Uterus (tissue), 4 donors: ENCODE data around the gene ADCY7. TPM values are rescaled to one million over a fixed set of nuclear protein-coding genes. Genes with fewer than 3 reads are reported as not detected.

ENCODE experiments used
- DNase-seq, 2 donors: peaks; one replicate each; pipeline ENCODE4 v3.0.0-alpha.2; 2019 to 2020
- H3K27ac ChIP-seq, 2 donors: fragments of 200-600 bp; sonication (generic); 1 replicate in 1 of 2; 2 replicates in 1 of 2; pipeline ENCODE4 v1.5.1; 2016 to 2018
- H3K27me3 ChIP-seq, 2 donors: fragments of 200-600 bp; sonication (generic); one replicate each; pipeline ENCODE4 v1.5.1; 2018 to 2019; ENCODE audit warnings: control low read depth in 1 of 2
- H3K36me3 ChIP-seq, 2 donors: fragments of 200-600 bp; sonication (generic); one replicate each; pipeline ENCODE4 v1.5.1; 2019; ENCODE audit warnings: control low read depth in 1 of 2
- H3K4me1 ChIP-seq, 2 donors: fragments of 200-600 bp; sonication (generic); one replicate each; pipeline ENCODE4 v1.5.1; 2018 to 2019; ENCODE audit warnings: control low read depth in 1 of 2
- H3K4me3 ChIP-seq, 2 donors: fragments of 200-600 bp; sonication (generic); 1 replicate in 1 of 2; 2 replicates in 1 of 2; pipeline ENCODE4 v1.5.1; 2018 to 2019; ENCODE audit warnings: mild to moderate bottlenecking in 1 of 2
- H3K9me3 ChIP-seq, 2 donors: fragments of 200-600 bp; sonication (generic); one replicate each; pipeline ENCODE4 v1.5.1; 2019; ENCODE audit warnings: control low read depth in 1 of 2
- CTCF ChIP-seq, 4 experiments: fragments of 200-600 bp in 2 of 4; fragments of 450-650 bp in 2 of 4; sonication (generic) in 2 of 4; IDR thresholded peaks; one replicate each; pipeline ENCODE4 v1.5.1; 2016 to 2019; ENCODE audit warnings: antibody characterized with exemption in 4 of 4, mild to moderate bottlenecking in 2 of 4, moderate library complexity in 1 of 4
- POLR2A ChIP-seq, 2 donors: fragments of 450-650 bp; IDR thresholded peaks; one replicate each; pipeline ENCODE4 v1.6.1; 2016; ENCODE audit warnings: antibody characterized with exemption in 2 of 2, mild to moderate bottlenecking in 1 of 2, moderate library complexity in 1 of 2
- intact Hi-C: fragments of 100-400 bp; cut with DNase I; formaldehyde crosslinking; loops from one replicate; pipeline ENCODE4 v1.15.1; 2023; ENCODE audit warnings: low total_unique reads
- total RNA-seq, 4 donors: library from RNA; depleted of rRNA in 3 of 4; stranded (reverse); fragments of >200 nt in 3 of 4; gene quantifications; one replicate each; pipeline versions ENCODE4 v1.1.0 to v1.2.4, GENCODE V29; 2014 to 2023
- donor health status: DM: yes; HTN: yes; CAD: no.

Gene ADCY7
- total RNA-seq, 4 donors from 2014 or later, result 3.3 to 25.9 (median 6.6) TPM

- intact Hi-C loops, result no loop called here
- Histone ChIP-seq H3K4me3 (no peak overlapping the region), H3K9me3 (no peaks in the 10 kb centered on the region), H3K27me3 (no peaks in the 10 kb centered on the region), H3K36me3 (no peaks in the 10 kb centered on the region), H3K27ac (no peak overlapping the region), H3K4me1 (no peaks in the 10 kb centered on the region)
- no peak for DNase-seq
- no peak for TF ChIP-seq POLR2A (IDR thresholded peaks at IDR 0.05)
- TF ChIP-seq CTCF (IDR thresholded peaks at IDR 0.05), result no peak
These were observed 25.6 kb downstream of the ADCY7 start for GRCh38 chr16:50291719-50292565.

- no peaks in the 10 kb centered on the region for H3K4me1 ChIP-seq
These were observed 26.2 kb downstream of the ADCY7 start for GRCh38 chr16:50292566-50292948.

GRCh38 chr16:50293041-50293783 lies 26.9 kb downstream of the ADCY7 start:
- Histone ChIP-seq H3K27me3 (no peaks in the 10 kb centered on the region), H3K36me3 (no peaks in the 10 kb centered on the region), H3K4me3 (no peak overlapping the region), H3K9me3 (no peaks in the 10 kb centered on the region), H3K27ac (no peak overlapping the region), H3K4me1 (no peaks in the 10 kb centered on the region)
- no peak for TF ChIP-seq POLR2A (IDR thresholded peaks at IDR 0.05)
- TF ChIP-seq CTCF (IDR thresholded peaks at IDR 0.05), result no peak
- intact Hi-C loops, result no loop called here
- no peak for DNase-seq

More at GRCh38 chr16:50292566-50292948, 26.2 kb downstream of the ADCY7 start:
- H3K4me3 ChIP-seq, result no peak overlapping the region
- H3K36me3 ChIP-seq, result no peaks in the 10 kb centered on the region
- no peak for TF ChIP-seq CTCF (IDR thresholded peaks at IDR 0.05)
- TF ChIP-seq POLR2A (IDR thresholded peaks at IDR 0.05), result no peak
- no peaks in the 10 kb centered on the region for H3K27me3 ChIP-seq
- H3K9me3 ChIP-seq, result no peaks in the 10 kb centered on the region
- intact Hi-C loops, result no loop called here
- H3K27ac ChIP-seq, result no peak overlapping the region
- DNase-seq, result no peak

GRCh38 chr16:50293994-50294855 lies 27.9 kb downstream of the ADCY7 start:
- DNase-seq, result no peak

More at GRCh38 chr16:50293994-50294855, 27.9 kb downstream of the ADCY7 start:
- H3K4me3 ChIP-seq, result no peak overlapping the region
- H3K27me3 ChIP-seq, result no peaks in the 10 kb centered on the region
- H3K36me3 ChIP-seq, result no peaks in the 10 kb centered on the region
- no peak overlapping the region for H3K27ac ChIP-seq
- H3K4me1 ChIP-seq, result no peaks in the 10 kb centered on the region
- TF ChIP-seq POLR2A (IDR thresholded peaks at IDR 0.05) (no peak), CTCF (IDR thresholded peaks at IDR 0.05) (no peak)
- H3K9me3 ChIP-seq, result no peaks in the 10 kb centered on the region
- intact Hi-C loops, result no loop called here
